CD4-positive, alpha-beta T cell treated with Interleukin-6 for 4 hours (primary cell): Measurements from ENCODE around the gene TMEM163.
"Not testable (repeated sequence)": the region's sequence is repeated elsewhere in the genome, so short reads cannot be mapped to it uniquely, and the experiment has no call there.

Experiments used
- DNase-seq: peaks from one replicate; pipeline ENCODE4 v3.0.0-alpha.2; 2020; ENCODE audit warnings: mixed read lengths

The TMEM163 gene

GRCh38 chr2:134609924-134610513, 108.8 kb downstream of the TMEM163 start:
- DNase-seq: no peak

- no peak for DNase-seq
These were observed 114.8 kb downstream of the TMEM163 start for GRCh38 chr2:134603966-134604365.

GRCh38 chr2:134602666-134603065, 116.1 kb downstream of the TMEM163 start:
- DNase-seq: no peak

GRCh38 chr2:134601264-134601663, 117.5 kb downstream of the TMEM163 start:
- DNase-seq: no peak

GRCh38 chr2:134600208-134600607, 118.6 kb downstream of the TMEM163 start:
- DNase-seq: no peak

GRCh38 chr2:134599236-134599635, 119.6 kb downstream of the TMEM163 start:
- no peak for DNase-seq

- no peak for DNase-seq
These were observed 124.4 kb downstream of the TMEM163 start for GRCh38 chr2:134594399-134594798.

- no peak for DNase-seq
These were observed 125.3 kb downstream of the TMEM163 start for GRCh38 chr2:134593519-134593918.

- DNase-seq: no peak
These were observed 126.4 kb downstream of the TMEM163 start for GRCh38 chr2:134592377-134592776.

- no peak for DNase-seq
These were observed 127.3 kb downstream of the TMEM163 start for GRCh38 chr2:134591526-134591925.

- no peak for DNase-seq
These were observed 128.1 kb downstream of the TMEM163 start for GRCh38 chr2:134590679-134591078.

- DNase-seq: not testable (repeated sequence)
These were observed 129.4 kb downstream of the TMEM163 start for GRCh38 chr2:134589171-134590083.

GRCh38 chr2:134588556-134588955, 130.2 kb downstream of the TMEM163 start:
- no peak for DNase-seq

- DNase-seq: no peak
These were observed 132.4 kb downstream of the TMEM163 start for GRCh38 chr2:134586326-134586965.

GRCh38 chr2:134583997-134584520, 134.7 kb downstream of the TMEM163 start:
- DNase-seq: no peak

GRCh38 chr2:134583462-134583861, 135.3 kb downstream of the TMEM163 start:
- DNase-seq: no peak

GRCh38 chr2:134582547-134582899, 136.3 kb downstream of the TMEM163 start:
- DNase-seq: no peak

- no peak for DNase-seq
These were observed 136.8 kb downstream of the TMEM163 start for GRCh38 chr2:134581877-134582546.

GRCh38 chr2:134578316-134578715, 140.5 kb downstream of the TMEM163 start:
- DNase-seq: no peak

GRCh38 chr2:134576478-134576877, 142.3 kb downstream of the TMEM163 start:
- peak; percentile 20 for DNase-seq

- no peak for DNase-seq
These were observed 142.9 kb downstream of the TMEM163 start for GRCh38 chr2:134575888-134576287.

- DNase-seq: no peak
These were observed 144.0 kb downstream of the TMEM163 start for GRCh38 chr2:134574611-134575330.
